Measurements from ENCODE around the gene EXOC4. TPM values are rescaled to one million over a fixed set of nuclear protein-coding genes. Genes with fewer than 3 reads are reported as not detected.

The EXOC4 gene
- total RNA-seq, 1 experiment from 2014 or later = 75.8 TPM

DNA sequence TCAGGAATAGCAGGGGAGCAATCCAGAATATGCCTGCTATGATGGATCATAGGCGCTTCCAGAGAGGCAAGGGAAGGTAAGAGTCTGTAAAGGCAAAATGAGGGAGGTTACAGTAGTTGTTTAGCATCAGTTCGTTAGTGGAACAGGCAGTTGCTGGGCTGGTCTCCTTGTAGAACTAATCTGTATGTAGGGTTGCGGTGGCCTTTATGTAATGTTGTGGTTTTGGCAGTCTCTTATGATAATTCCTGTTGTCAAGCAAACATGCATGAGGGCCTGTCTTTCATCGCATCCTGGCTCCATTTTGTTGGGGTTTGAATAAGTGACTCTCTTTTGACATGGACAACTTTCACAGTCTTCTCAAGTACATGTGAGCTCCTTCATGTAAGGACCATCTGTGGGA is 446.5 kb downstream of the EXOC4 start:
- Mint-ChIP-seq H3K9me3 (no peaks in the 10 kb centered on the region), H3K4me1 (peaks cover 6 to 10% of the 10 kb centered on the region in 2 experiments), H3K27me3 (ENCODE audit: low read depth) (no peaks in the 10 kb centered on the region), H3K27ac (no peak overlapping the region), H3K36me3 (ENCODE audit: insufficient read depth in 1 of 3, low read depth in 3 of 3) (no peaks in the 10 kb centered on the region), H3K4me3 (no peak overlapping the region)
- Histone ChIP-seq H4K5ac (ENCODE audit: insufficient read length, low read depth, low read length) (no peak overlapping the region), H3K27me3 (ENCODE audit: insufficient read depth, low read length) (no peaks in the 10 kb centered on the region), H2BK12ac (ENCODE audit: insufficient read length, low read depth, low read length) (no peak overlapping the region), H2BK15ac (ENCODE audit: low read depth, low read length) (no peak overlapping the region), H3K79me2 (ENCODE audit: insufficient read depth, low read length) (no peaks in the 10 kb centered on the region), H3K56ac (ENCODE audit: insufficient read length, low read depth, low read length) (no peak overlapping the region), H3K23me2 (ENCODE audit: insufficient read length, low read depth, low read length, poor library complexity, severe bottlenecking) (no peaks in the 10 kb centered on the region), H2BK20ac (ENCODE audit: low read depth, low read length, poor library complexity, severe bottlenecking) (no peak overlapping the region), H3K14ac (ENCODE audit: insufficient read depth, low read length) (no peak overlapping the region), H3K27ac (ENCODE audit: insufficient read length, low read depth, low read length) (no peak overlapping the region), H3K4me1 (ENCODE audit: insufficient read depth, low read length) (no peaks in the 10 kb centered on the region), H3K9ac (ENCODE audit: extremely low read depth, insufficient read length, low read length) (no peak overlapping the region), H4K8ac (replicated peaks; ENCODE audit: insufficient read length, low read depth, low read length) (no peak overlapping the region), H2BK5ac (ENCODE audit: insufficient read length, low read length) (no peak overlapping the region), H4K91ac (ENCODE audit: insufficient read length, low read depth, low read length) (no peak overlapping the region), H3K79me1 (ENCODE audit: insufficient read depth, low read depth, low read length, poor library complexity, severe bottlenecking) (no peaks in the 10 kb centered on the region), H3K4me2 (ENCODE audit: insufficient read depth, insufficient read length, low read length) (no peak overlapping the region), H3K18ac (ENCODE audit: insufficient read length, low read depth, low read length) (no peak overlapping the region), H2AK5ac (ENCODE audit: insufficient read length, low read length) (no peak overlapping the region), H2BK120ac (ENCODE audit: low read depth, low read length, poor library complexity, severe bottlenecking) (no peak overlapping the region), H4K20me1 (ENCODE audit: control insufficient read depth, insufficient read depth, insufficient read length) (no peaks in the 10 kb centered on the region), H2AFZ (ENCODE audit: low read length) (no peak overlapping the region), H3K23ac (ENCODE audit: insufficient read length, low read depth, low read length) (no peak overlapping the region), H3T11ph (ENCODE audit: low read length) (no peak overlapping the region), H3K9me3 (ENCODE audit: control insufficient read depth, low read depth, low read length) (no peaks in the 10 kb centered on the region), H3K4ac (ENCODE audit: low read depth, low read length) (no peak overlapping the region)
- WGBS (ENCODE audit: extremely low coverage, insufficient read length, low lambda C conversion rate) = no CpG with 5 or more reads among the region's 4 CpGs
- TF ChIP-seq CTCF (conservative IDR thresholded peaks at IDR 0.05) = no peak
- DNase-seq = no peak
